Upper lobe of left lung (tissue), 6 donors: ENCODE measurements around the gene ADAMTSL5. TPM values are rescaled to one million over a fixed set of nuclear protein-coding genes. Genes with fewer than 3 reads are reported as not detected.
A peak's percentile ranks its signal among the peaks of the same experiment; 100 is the strongest.

Experiments
- ATAC-seq, 2 donors: fragments of 200-7000 bp; cut with Tn5 transposase; one replicate each; pipeline ENCODE4 v1.9.1; 2022; ENCODE audit warnings: mild to moderate bottlenecking in 2 of 2, moderate library complexity in 2 of 2; ENCODE audit not compliant: low FRiP score in 2 of 2
- DNase-seq, 2 donors: peaks; one replicate each; pipeline ENCODE4 v3.0.0-alpha.2; 2019 to 2020
- H3K27ac ChIP-seq, 4 donors: fragments of 200-600 bp; sonication (generic); one replicate each; pipeline ENCODE4 v1.5.1; 2016 to 2019
- H3K27me3 ChIP-seq, 4 donors: fragments of 200-600 bp; sonication (generic); one replicate each; pipeline ENCODE4 v1.5.1; 2017 to 2019
- H3K36me3 ChIP-seq, 4 donors: fragments of 200-600 bp; sonication (generic); one replicate each; pipeline ENCODE4 v1.5.1; 2016 to 2019
- H3K4me1 ChIP-seq, 4 donors: fragments of 200-600 bp; sonication (generic); one replicate each; pipeline ENCODE4 v1.5.1; 2018 to 2019
- H3K4me3 ChIP-seq, 4 donors: fragments of 200-600 bp; sonication (generic); one replicate each; pipeline ENCODE4 v1.5.1; 2017 to 2019; ENCODE audit warnings: mild to moderate bottlenecking in 2 of 4, moderate library complexity in 1 of 4
- H3K9me3 ChIP-seq, 4 donors: fragments of 200-600 bp; sonication (generic); one replicate each; pipeline ENCODE4 v1.5.1; 2018 to 2019
- EP300 ChIP-seq, 4 donors: sonication (generic); formaldehyde crosslinking; IDR thresholded peaks; one replicate each; pipeline ENCODE4 v1.5.1; 2017; ENCODE audit warnings: antibody characterized with exemption in 4 of 4, control low read depth in 2 of 4
- POLR2A ChIP-seq, 4 donors: fragments of 450-650 bp; IDR thresholded peaks; one replicate each; pipeline ENCODE4 v1.5.1; 2016 to 2017; ENCODE audit warnings: antibody characterized with exemption in 4 of 4, mild to moderate bottlenecking in 2 of 4
- POLR2AphosphoS5 ChIP-seq, 2 donors: sonication (generic); formaldehyde crosslinking; IDR thresholded peaks; one replicate each; pipeline ENCODE4 v1.5.1; 2017; ENCODE audit warnings: antibody characterized with exemption in 2 of 2
- WGBS, 2 donors: methylation state at CpG; one replicate each; pipeline ENCODE4 v1.1.5; 2017 to 2018; 5-methylcytosine and 5-hydroxymethylcytosine counted together
- total RNA-seq, 6 donors: library from RNA; depleted of rRNA in 4 of 6; stranded (reverse); fragments of >200 nt in 4 of 6; gene quantifications; one replicate each; pipeline versions ENCODE4 v1.1.0 to v1.2.1, GENCODE V29; 2016 to 2021
- TF ChIP-seq, protein P1 (sequence below), 6 experiments: fragments of 450-650 bp in 4 of 6; fragments of 200-600 bp in 2 of 6; sonication (generic) in 2 of 6; IDR thresholded peaks; one replicate each; pipeline ENCODE4 v1.5.1; 2016 to 2019; ENCODE audit warnings: antibody characterized with exemption in 6 of 6
- donor health status: DM: no; HTN: no; CAD: no; lungs with moderate emphysema.
- donor health status: DM: no; HTN: yes; CAD: no; lungs with severe emphysema.

Gene ADAMTSL5
- total RNA-seq, 6 donors from 2014 or later: 0.89 to 11.5 (median 4.9) TPM

GRCh38 chr19:1529430-1529816 is 16.6 kb upstream of the ADAMTSL5 start:
- ATAC-seq: no peak
- 77 to 82% methylated on average over 9 to 16 of the region's 16 CpGs for WGBS, 2 donors
- H3K9me3 ChIP-seq: no peaks in the 10 kb centered on the region

GRCh38 chr19:1528596-1529429 is 16.0 kb upstream of the ADAMTSL5 start:
- peaks cover 0 to 28% (median 9%) of the 10 kb centered on the region in 4 donors for H3K27me3 ChIP-seq
- H3K4me1 ChIP-seq: peaks cover 0 to 7% (median 2%) of the 10 kb centered on the region in 4 donors
- TF ChIP-seq POLR2A (IDR thresholded peaks at IDR 0.05) (no peak), POLR2AphosphoS5 (IDR thresholded peaks at IDR 0.05) (no peak), EP300 (IDR thresholded peaks at IDR 0.05) (no peak)
- TF ChIP-seq, protein P1, sequence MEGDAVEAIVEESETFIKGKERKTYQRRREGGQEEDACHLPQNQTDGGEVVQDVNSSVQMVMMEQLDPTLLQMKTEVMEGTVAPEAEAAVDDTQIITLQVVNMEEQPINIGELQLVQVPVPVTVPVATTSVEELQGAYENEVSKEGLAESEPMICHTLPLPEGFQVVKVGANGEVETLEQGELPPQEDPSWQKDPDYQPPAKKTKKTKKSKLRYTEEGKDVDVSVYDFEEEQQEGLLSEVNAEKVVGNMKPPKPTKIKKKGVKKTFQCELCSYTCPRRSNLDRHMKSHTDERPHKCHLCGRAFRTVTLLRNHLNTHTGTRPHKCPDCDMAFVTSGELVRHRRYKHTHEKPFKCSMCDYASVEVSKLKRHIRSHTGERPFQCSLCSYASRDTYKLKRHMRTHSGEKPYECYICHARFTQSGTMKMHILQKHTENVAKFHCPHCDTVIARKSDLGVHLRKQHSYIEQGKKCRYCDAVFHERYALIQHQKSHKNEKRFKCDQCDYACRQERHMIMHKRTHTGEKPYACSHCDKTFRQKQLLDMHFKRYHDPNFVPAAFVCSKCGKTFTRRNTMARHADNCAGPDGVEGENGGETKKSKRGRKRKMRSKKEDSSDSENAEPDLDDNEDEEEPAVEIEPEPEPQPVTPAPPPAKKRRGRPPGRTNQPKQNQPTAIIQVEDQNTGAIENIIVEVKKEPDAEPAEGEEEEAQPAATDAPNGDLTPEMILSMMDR (IDR thresholded peaks at IDR 0.05): no peak
- DNase-seq (no peak), ATAC-seq (no peak)
- no peak overlapping the region for H3K27ac ChIP-seq
- WGBS, 2 donors: 79 to 84% methylated on average over 11 to 20 of the region's 23 CpGs
- no peaks in the 10 kb centered on the region for H3K9me3 ChIP-seq
- H3K4me3 ChIP-seq: no peak overlapping the region
- H3K36me3 ChIP-seq: no peaks in the 10 kb centered on the region

More at GRCh38 chr19:1529430-1529816, 16.6 kb upstream of the ADAMTSL5 start:
- Histone ChIP-seq H3K4me3 (no peak overlapping the region), H3K27me3 (peaks cover 0 to 21% (median 6%) of the 10 kb centered on the region in 4 donors), H3K4me1 (peaks cover 0 to under 1% (median 0%) of the 10 kb centered on the region in 4 donors), H3K36me3 (no peaks in the 10 kb centered on the region), H3K27ac (no peak overlapping the region)
- no peak for DNase-seq
- TF ChIP-seq, protein P1 (IDR thresholded peaks at IDR 0.05): no peak
- TF ChIP-seq EP300 (IDR thresholded peaks at IDR 0.05) (no peak), POLR2A (IDR thresholded peaks at IDR 0.05) (no peak)

- no peak for TF ChIP-seq EP300 (IDR thresholded peaks at IDR 0.05)
- no peak for TF ChIP-seq POLR2A (IDR thresholded peaks at IDR 0.05)
- TF ChIP-seq, protein P1 (IDR thresholded peaks at IDR 0.05): no peak
- no peak for TF ChIP-seq POLR2AphosphoS5 (IDR thresholded peaks at IDR 0.05)
- Histone ChIP-seq H3K4me1 (peaks cover 0 to 10% (median 3%) of the 10 kb centered on the region in 4 donors), H3K27ac (no peak overlapping the region), H3K36me3 (no peaks in the 10 kb centered on the region), H3K4me3 (no peak overlapping the region), H3K27me3 (peaks cover 0 to 37% (median 14%) of the 10 kb centered on the region in 4 donors), H3K9me3 (no peaks in the 10 kb centered on the region)
- WGBS, 2 donors: 81 to 91% methylated on average over 12 to 21 of the region's 27 CpGs
- ATAC-seq (peak in 1 of 2 donors; percentile 4), DNase-seq (peak in 1 of 2 donors; percentile 82)
Measured at GRCh38 chr19:1527650-1528309, 15.0 kb upstream of the ADAMTSL5 start.

GRCh38 chr19:1526979-1527649 is 14.3 kb upstream of the ADAMTSL5 start:
- Histone ChIP-seq H3K4me3 (no peak overlapping the region), H3K9me3 (no peaks in the 10 kb centered on the region), H3K27ac (no peak overlapping the region), H3K4me1 (peaks cover 0 to 10% (median 3%) of the 10 kb centered on the region in 4 donors), H3K36me3 (no peaks in the 10 kb centered on the region), H3K27me3 (peaks cover 0 to 37% (median 15%) of the 10 kb centered on the region in 4 donors)
- DNase-seq (no peak), ATAC-seq (no peak)
- TF ChIP-seq, protein P1 (IDR thresholded peaks at IDR 0.05): no peak
- no peak for TF ChIP-seq POLR2A (IDR thresholded peaks at IDR 0.05)
- TF ChIP-seq POLR2AphosphoS5 (IDR thresholded peaks at IDR 0.05): no peak
- no peak for TF ChIP-seq EP300 (IDR thresholded peaks at IDR 0.05)
- 71 to 84% methylated on average over 18 of the region's 18 CpGs for WGBS, 2 donors
